HepG2 (cell line): ENCODE data around the gene MSI2. TPM values are rescaled to one million over a fixed set of nuclear protein-coding genes. Genes with fewer than 3 reads are reported as not detected.

Experiments used
- MAF1 ChIP-seq: sonication (generic); formaldehyde crosslinking; IDR thresholded peaks from 2 replicates; pipeline ENCODE4 v1.5.0; 2020; ENCODE audit warnings: missing genetic modification reagents, borderline replicate concordance
- POLR2AphosphoS5 ChIP-seq: IDR thresholded peaks from 2 replicates; pipeline ENCODE4 v1.6.1; 2012; ENCODE audit warnings: low read depth, low read length
- REL ChIP-seq: sonication (generic); formaldehyde crosslinking; conservative IDR thresholded peaks from 2 replicates; pipeline ENCODE4 v1.8.0; 2022; ENCODE audit warnings: mild to moderate bottlenecking, missing genetic modification reagents, moderate library complexity
- SOX6 ChIP-seq, 2 experiments: fragments of 450-650 bp in 1 of 2; sonication (generic) in 1 of 2; formaldehyde crosslinking in 1 of 2; IDR thresholded peaks; 2 replicates each; pipeline versions ENCODE4 v1.4.0 to v1.6.1; 2017 to 2020; ENCODE audit warnings: antibody characterized with exemption in 1 of 2, mild to moderate bottlenecking in 1 of 2, missing genetic modification reagents in 1 of 2
- SP4 ChIP-seq: sonication (generic); formaldehyde crosslinking; IDR thresholded peaks from 2 replicates; pipeline ENCODE4 v1.8.1; 2023; ENCODE audit warnings: mild to moderate bottlenecking, missing genetic modification reagents
- TARDBP ChIP-seq: sonication (generic); formaldehyde crosslinking; IDR thresholded peaks from 2 replicates; pipeline ENCODE4 v1.8.0; 2022; ENCODE audit warnings: mild to moderate bottlenecking, missing genetic modification reagents
- TMF1 ChIP-seq: sonication (generic); formaldehyde crosslinking; IDR thresholded peaks from 2 replicates; pipeline ENCODE4 v1.8.1; 2022; ENCODE audit warnings: low read depth, missing genetic modification reagents
- WIZ ChIP-seq: sonication (generic); formaldehyde crosslinking; IDR thresholded peaks from 2 replicates; pipeline ENCODE4 v1.5.1; 2020; ENCODE audit warnings: mild to moderate bottlenecking, missing genetic modification reagents
- XRCC5 ChIP-seq: fragments of 200-400 bp; formaldehyde crosslinking; optimal IDR thresholded peaks from 2 replicates; pipeline ENCODE3; 2017; ENCODE audit warnings: mild to moderate bottlenecking, low read length
- ZNF407 ChIP-seq: sonication (generic); formaldehyde crosslinking; IDR thresholded peaks from one replicate; pipeline ENCODE4 v1.5.1; 2020; ENCODE audit warnings: mild to moderate bottlenecking, missing genetic modification reagents; ENCODE audit errors: not compliant biosample characterization
- ZNF619 ChIP-seq: sonication (generic); formaldehyde crosslinking; IDR thresholded peaks from 2 replicates; pipeline ENCODE4 v1.4.0; 2020; ENCODE audit warnings: mild to moderate bottlenecking, missing genetic modification reagents
- polyA plus RNA-seq, 8 experiments: library from polyadenylated mRNA; depleted of rRNA in 3 of 8; stranded (reverse) in 7 of 8; unstranded in 1 of 8; fragments of >200 nt; fragmentation: Illumina TruSeq in 4 of 8; extraction: Trizol in 4 of 8; gene quantifications; 2 replicates each; pipeline versions ENCODE4 v1.2.1 to v1.2.3, GENCODE V29; 2011 to 2016; ENCODE audit warnings: low read depth in 4 of 8, missing spikeins in 1 of 8, mixed read lengths in 1 of 8; ENCODE audit not compliant: insufficient read depth in 1 of 8
- total RNA-seq, 5 experiments: library from RNA; depleted of rRNA; stranded (reverse); fragments of >200 nt; fragmentation: Illumina TruSeq; extraction: Trizol; gene quantifications; 2 replicates each; pipeline ENCODE4 v1.2.3, GENCODE V29; 2016; ENCODE audit warnings: low read depth in 1 of 5
- TF ChIP-seq, protein P1 (sequence below): sonication (generic); formaldehyde crosslinking; IDR thresholded peaks from 2 replicates; pipeline ENCODE4 v1.8.1; 2023; ENCODE audit warnings: mild to moderate bottlenecking, missing genetic modification reagents
- TF ChIP-seq, protein P2 (sequence below): sonication (generic); formaldehyde crosslinking; IDR thresholded peaks from 2 replicates; pipeline ENCODE4 v1.5.1; 2020; ENCODE audit warnings: mild to moderate bottlenecking, missing genetic modification reagents

The MSI2 gene
- total and polyA plus RNA-seq, 2 of the 13 experiments (the other 11 are each of a cell fraction or from before 2014, with no cell fraction given) = 77.5 to 78.4 TPM

DNA sequence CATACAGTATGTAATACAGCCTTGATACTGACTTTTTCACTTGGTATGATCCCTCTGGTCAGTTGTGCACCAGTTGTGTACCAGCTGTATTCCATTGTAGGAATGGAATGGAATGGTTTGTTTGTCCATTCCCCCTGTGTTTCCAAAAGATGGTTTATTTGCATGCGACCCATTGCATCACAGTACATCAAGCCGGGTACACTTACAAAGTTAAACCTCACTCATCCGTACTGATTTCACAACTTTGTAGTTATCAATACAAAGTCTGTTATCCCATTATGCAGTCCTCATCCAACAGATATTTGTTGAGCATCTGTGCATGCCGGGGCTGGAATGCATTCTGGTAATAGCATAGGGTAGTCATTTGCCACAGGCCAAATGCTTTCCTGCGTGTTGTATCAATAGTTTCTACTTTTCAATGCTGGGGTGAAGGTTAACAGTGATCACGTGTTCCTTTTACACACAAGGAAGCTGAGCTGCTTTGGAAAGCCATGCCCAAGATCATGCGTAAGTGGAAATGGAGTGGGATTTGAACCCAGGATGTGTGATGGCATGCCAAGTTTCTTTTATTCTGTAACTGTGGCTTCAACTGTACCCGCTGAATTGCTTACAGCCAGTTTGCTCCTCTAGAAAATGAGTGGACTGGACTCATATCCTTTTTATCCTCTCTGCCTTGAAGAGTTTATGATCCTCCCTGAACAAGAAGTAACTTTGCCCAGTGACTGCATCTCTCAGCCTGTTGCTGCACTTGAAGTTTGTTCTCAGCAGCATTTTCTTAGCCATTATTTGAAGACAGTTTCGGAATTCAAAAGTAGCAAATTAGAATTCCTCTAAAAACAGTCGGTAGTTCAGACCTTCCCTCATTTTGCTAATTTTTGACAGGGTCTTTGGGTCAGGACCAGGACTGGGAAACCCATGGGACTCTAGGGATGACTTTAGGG is 260.2 kb downstream of the MSI2 start (continued):
- no peak for TF ChIP-seq ZNF407 (CRISPR knock-in tag)
- TF ChIP-seq ZNF619 (CRISPR knock-in tag) = no peak
- no peak for TF ChIP-seq XRCC5
- no peak for TF ChIP-seq SP4
- peak; percentile 66; the same call in 1 of the 2 replicates for TF ChIP-seq MAF1 (CRISPR knock-in tag)
- TF ChIP-seq, protein P1, sequence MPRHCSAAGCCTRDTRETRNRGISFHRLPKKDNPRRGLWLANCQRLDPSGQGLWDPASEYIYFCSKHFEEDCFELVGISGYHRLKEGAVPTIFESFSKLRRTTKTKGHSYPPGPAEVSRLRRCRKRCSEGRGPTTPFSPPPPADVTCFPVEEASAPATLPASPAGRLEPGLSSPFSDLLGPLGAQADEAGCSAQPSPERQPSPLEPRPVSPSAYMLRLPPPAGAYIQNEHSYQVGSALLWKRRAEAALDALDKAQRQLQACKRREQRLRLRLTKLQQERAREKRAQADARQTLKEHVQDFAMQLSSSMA (CRISPR knock-in tag) = no peak
- TF ChIP-seq WIZ (CRISPR knock-in tag) = no peak; the same call in 1 of the 2 replicates
- TF ChIP-seq TARDBP (CRISPR knock-in tag) = peak; percentile 55
- TF ChIP-seq, protein P2, sequence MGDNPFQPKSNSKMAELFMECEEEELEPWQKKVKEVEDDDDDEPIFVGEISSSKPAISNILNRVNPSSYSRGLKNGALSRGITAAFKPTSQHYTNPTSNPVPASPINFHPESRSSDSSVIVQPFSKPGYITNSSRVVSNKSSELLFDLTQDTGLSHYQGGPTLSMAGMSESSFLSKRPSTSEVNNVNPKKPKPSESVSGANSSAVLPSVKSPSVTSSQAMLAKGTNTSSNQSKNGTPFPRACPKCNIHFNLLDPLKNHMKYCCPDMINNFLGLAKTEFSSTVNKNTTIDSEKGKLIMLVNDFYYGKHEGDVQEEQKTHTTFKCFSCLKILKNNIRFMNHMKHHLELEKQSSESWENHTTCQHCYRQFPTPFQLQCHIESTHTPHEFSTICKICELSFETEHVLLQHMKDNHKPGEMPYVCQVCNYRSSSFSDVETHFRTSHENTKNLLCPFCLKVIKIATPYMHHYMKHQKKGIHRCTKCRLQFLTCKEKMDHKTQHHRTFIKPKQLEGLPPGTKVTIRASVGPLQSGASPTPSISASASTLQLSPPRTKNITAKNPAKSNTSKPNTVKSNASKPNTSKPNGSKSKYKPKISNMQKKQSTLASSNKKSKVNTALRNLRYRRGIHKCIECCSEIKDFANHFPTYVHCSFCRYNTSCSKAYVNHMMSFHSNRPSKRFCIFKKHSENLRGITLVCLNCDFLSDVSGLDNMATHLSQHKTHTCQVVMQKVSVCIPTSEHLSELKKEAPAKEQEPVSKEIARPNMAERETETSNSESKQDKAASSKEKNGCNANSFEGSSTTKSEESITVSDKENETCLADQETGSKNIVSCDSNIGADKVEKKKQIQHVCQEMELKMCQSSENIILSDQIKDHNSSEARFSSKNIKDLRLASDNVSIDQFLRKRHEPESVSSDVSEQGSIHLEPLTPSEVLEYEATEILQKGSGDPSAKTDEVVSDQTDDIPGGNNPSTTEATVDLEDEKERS = 0 out of 2 replicates have a peak, but pooled peaks have one; percentile 21
- no peak for TF ChIP-seq POLR2AphosphoS5
- TF ChIP-seq REL (CRISPR knock-in tag) = no peak
- TF ChIP-seq SOX6 (IDR thresholded peaks at IDR 0.05) = no peak
- peak; percentile 98 for TF ChIP-seq SOX6 (CRISPR knock-in tag; IDR thresholded peaks at IDR 0.05)
- TF ChIP-seq TMF1 (CRISPR knock-in tag) = no peak
